ENCODE data around the gene CRYBG1. TPM values are rescaled to one million over a fixed set of nuclear protein-coding genes. Genes with fewer than 3 reads are reported as not detected.

CRYBG1 gene
- total RNA-seq, 4 donors from 2014 or later, result 102 to 127 (median 125) TPM

DNA sequence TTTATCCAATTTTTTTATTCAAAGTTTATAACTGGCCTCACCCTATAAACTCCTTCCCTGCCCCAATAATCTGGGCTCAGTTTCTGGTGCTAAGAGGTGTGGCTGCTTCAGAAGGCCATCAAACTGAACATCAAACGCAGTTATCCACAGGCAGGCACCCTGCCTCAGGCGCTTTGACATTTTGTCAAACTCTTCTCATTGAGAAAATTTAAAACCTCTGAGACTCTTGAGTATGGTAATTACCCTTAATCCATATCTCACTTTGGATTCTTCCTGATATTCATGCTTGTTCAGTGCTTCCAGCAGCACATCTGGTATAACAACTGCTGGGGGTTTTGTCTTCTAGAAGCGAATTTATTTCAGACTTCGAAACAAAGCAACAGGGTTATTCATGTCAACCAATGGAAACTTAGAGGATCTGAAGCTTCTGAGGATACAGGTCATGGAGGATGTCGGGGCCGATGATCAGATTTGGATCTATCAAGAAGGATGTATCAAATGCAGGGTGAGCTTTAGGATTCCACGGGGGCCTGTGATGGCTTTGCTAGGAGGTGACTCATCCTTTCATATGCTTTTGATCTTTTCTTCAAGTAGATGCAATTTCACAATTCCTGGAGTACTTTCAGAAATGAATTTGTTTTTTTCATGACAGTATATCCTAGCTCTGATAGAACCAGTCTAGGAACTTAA is 200.6 kb downstream of the CRYBG1 start:
- H3K4me3 ChIP-seq (ENCODE audit: low read depth, poor library complexity, severe bottlenecking), result no peak overlapping the region
- intact Hi-C loops (cut with DNase I; ENCODE audit: low total_unique reads), result loop anchor here (5.0 kb wide), 1 partner anchor 114 kb away; no protein-coding TSS in a partner anchor
- 45 to 52% methylated on average over 7 of the region's 7 CpGs for WGBS, 2 donors
- TF ChIP-seq POLR2A (IDR thresholded peaks at IDR 0.05), result no peak
- TF ChIP-seq, protein P1, sequence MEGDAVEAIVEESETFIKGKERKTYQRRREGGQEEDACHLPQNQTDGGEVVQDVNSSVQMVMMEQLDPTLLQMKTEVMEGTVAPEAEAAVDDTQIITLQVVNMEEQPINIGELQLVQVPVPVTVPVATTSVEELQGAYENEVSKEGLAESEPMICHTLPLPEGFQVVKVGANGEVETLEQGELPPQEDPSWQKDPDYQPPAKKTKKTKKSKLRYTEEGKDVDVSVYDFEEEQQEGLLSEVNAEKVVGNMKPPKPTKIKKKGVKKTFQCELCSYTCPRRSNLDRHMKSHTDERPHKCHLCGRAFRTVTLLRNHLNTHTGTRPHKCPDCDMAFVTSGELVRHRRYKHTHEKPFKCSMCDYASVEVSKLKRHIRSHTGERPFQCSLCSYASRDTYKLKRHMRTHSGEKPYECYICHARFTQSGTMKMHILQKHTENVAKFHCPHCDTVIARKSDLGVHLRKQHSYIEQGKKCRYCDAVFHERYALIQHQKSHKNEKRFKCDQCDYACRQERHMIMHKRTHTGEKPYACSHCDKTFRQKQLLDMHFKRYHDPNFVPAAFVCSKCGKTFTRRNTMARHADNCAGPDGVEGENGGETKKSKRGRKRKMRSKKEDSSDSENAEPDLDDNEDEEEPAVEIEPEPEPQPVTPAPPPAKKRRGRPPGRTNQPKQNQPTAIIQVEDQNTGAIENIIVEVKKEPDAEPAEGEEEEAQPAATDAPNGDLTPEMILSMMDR (IDR thresholded peaks at IDR 0.05), result no peak
- DNase-seq (ENCODE audit: low spot score in 2 of 2), result no peak

DNA sequence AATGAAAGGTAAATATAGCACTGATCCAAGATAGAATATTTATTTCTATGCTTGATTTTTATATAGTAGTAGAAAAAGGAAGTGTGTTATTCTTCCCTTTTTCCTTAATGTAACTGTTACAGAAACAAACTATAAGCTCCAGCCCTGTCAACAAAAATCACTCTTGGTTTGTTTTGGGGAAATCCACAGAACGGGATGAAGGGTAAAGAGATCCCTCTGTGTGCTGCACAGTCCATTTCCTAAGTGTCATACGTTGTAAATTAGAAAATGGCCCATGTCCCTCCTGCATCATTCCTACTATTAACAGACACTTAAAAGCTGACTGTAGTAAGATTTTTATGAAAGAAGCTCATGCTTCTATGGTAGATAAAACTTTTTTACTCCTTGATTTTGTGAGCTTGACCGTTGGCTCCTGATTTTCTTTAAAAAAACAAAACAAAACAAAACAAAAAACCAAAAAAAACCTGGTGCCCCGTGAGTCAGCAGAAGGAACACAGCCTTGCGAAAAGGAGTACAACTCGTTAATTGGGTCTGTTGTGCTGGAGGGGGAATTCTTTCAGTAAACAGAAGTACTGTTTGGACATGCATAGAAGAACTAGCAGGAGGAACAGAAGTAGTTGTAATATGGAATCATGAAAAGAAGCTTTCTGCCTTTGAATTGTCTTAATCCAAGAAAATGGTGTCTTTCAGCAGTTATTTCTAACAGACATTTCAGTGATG is 201.3 kb downstream of the CRYBG1 start:
- DNase-seq (ENCODE audit: low spot score in 2 of 2), result no peak
- intact Hi-C loops (cut with DNase I; ENCODE audit: low total_unique reads), result loop anchor here (5.0 kb wide), 1 partner anchor 115 kb away; no protein-coding TSS in a partner anchor

DNA sequence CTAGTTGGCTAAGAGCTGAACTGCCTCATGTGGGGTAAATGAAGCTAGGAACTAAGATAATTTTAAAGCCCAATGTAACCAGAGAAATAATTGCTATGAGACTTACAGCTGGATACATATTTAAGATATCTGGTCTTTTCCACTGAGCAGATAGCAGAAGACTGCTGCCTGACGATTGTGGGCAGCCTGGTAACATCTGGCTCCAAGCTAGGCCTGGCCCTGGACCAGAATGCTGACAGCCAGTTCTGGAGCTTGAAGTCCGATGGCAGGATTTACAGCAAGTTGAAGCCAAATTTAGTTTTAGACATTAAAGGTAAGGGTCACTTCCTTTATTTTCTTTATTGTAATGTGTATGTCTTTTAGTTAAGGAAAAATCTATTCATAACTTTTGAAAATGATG is 203.1 kb downstream of the CRYBG1 start:
- 26 to 34% methylated on average over 2 of the region's 2 CpGs for WGBS, 2 donors
- H3K4me3 ChIP-seq (ENCODE audit: low read depth, poor library complexity, severe bottlenecking), result no peak overlapping the region
- TF ChIP-seq POLR2A (IDR thresholded peaks at IDR 0.05), result no peak
- intact Hi-C loops (cut with DNase I; ENCODE audit: low total_unique reads), result loop anchor here (5.0 kb wide), 1 partner anchor 116 kb away; no protein-coding TSS in a partner anchor
- DNase-seq (ENCODE audit: low spot score in 2 of 2), result no peak

More for the DNA sequence above, 201.3 kb downstream of the CRYBG1 start:
- 31 to 35% methylated on average over 6 of the region's 6 CpGs for whole genome bisulfite sequencing, 2 donors
- TF ChIP-seq, protein P1 (IDR thresholded peaks at IDR 0.05), result no peak
- TF ChIP-seq POLR2A (IDR thresholded peaks at IDR 0.05), result no peak
- H3K4me3 ChIP-seq (ENCODE audit: low read depth, poor library complexity, severe bottlenecking), result no peak overlapping the region

DNA sequence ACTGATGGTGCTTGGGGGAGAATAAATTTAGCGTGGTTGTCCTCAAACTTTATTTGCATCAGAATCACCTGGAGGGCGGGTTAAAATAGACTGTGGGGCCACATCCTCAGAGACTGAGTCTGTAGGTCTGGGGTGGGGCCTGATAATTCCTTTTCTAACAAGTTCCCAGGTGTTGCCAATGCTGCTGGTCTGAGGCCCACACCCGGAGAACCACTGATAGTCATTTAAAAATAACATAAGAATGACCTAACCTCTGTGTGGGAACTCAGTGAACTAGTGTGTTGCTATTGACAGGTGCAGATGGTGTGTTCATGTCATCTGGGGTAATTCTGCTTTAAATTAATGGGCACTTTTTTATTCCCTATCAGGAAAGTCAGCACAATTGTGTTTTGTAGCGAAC is 204.0 kb downstream of the CRYBG1 start:
- TF ChIP-seq POLR2A (IDR thresholded peaks at IDR 0.05), result no peak
- TF ChIP-seq, protein P1 (IDR thresholded peaks at IDR 0.05), result no peak
- H3K4me3 ChIP-seq (ENCODE audit: low read depth, poor library complexity, severe bottlenecking), result no peak overlapping the region
- intact Hi-C loops (cut with DNase I; ENCODE audit: low total_unique reads), result loop anchor here (5.0 kb wide), 1 partner anchor 117 kb away; no protein-coding TSS in a partner anchor
- DNase-seq (ENCODE audit: low spot score in 2 of 2), result no peak
- WGBS, 2 donors, result 60 to 72% methylated on average over 3 to 4 of the region's 4 CpGs

DNA sequence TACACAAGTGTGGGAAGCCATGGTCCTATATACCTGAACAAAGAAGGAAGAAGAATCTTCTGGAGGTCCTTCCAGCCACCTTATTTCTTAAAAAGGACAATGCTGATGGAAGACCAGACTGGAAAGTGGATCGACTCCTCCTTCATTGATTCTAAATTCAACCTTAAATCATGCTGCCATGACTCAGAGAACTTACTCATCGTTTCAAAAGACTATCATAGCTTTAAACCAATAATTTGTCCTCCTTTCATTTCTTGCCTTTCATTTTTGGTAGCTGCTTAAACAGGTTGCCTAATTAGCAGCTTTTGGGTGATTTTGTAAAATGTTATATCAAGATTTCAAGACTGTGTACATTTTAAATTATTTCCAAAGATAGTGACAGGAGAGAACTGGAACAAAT is 208.0 kb downstream of the CRYBG1 start:
- H3K4me3 ChIP-seq (ENCODE audit: low read depth, poor library complexity, severe bottlenecking), result no peak overlapping the region
- intact Hi-C loops (cut with DNase I; ENCODE audit: low total_unique reads), result loop anchor here (5.0 kb wide), 1 partner anchor 231 kb away; no protein-coding TSS in a partner anchor
- no peak for DNase-seq (ENCODE audit: low spot score in 2 of 2)
- WGBS, 2 donors, result 56 to 76% methylated on average over 2 of the region's 2 CpGs
- TF ChIP-seq, protein P1 (IDR thresholded peaks at IDR 0.05), result no peak
- TF ChIP-seq POLR2A (IDR thresholded peaks at IDR 0.05), result no peak

DNA sequence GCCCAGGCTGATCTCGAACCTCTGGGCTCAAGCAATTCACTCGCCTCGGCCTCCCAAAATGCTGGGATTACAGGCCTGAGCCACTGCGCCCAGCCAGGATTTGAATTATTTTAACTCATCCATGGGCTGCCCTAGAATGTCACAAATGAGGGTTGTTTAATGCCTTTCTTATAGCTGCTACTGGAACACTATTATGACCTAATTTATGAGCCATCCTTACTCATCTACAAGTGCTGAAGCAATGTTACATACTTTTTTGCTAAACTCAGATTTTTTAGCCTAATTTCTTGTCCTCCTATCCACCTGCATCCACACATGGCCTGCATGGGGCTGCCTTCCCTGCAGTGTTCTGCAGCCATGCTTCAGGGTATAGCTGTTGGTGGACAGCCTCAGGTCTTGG is 208.9 kb downstream of the CRYBG1 start:
- TF ChIP-seq, protein P1 (IDR thresholded peaks at IDR 0.05), result no peak
- TF ChIP-seq POLR2A (IDR thresholded peaks at IDR 0.05), result no peak
- 90 to 94% methylated on average over 4 of the region's 4 CpGs for WGBS, 2 donors
- intact Hi-C loops (cut with DNase I; ENCODE audit: low total_unique reads), result loop anchor here (5.0 kb wide), 1 partner anchor 232 kb away; no protein-coding TSS in a partner anchor
- H3K4me3 ChIP-seq (ENCODE audit: low read depth, poor library complexity, severe bottlenecking), result no peak overlapping the region
- no peak for DNase-seq (ENCODE audit: low spot score in 2 of 2)

Data from lower leg skin (tissue), 4 donors.